Endothelial cell of umbilical vein (primary cell): ENCODE results near the gene DQX1. TPM values are rescaled to one million over a fixed set of nuclear protein-coding genes. Genes with fewer than 3 reads are reported as not detected.

ENCODE experiments used
- BruUV-seq: library from RNA; stranded (reverse); fragments of 400-500 nt; replicated peaks from 2 replicates; lab custom pipeline; 2021; lab: Mats Ljungman, UMichigan
- CTCF ChIA-PET: fragments of 300-600, 350-600 bp; sonication (Branson Sonifier 250); formaldehyde crosslinking; loops from one replicate; lab custom pipeline; 2021; ENCODE audit warnings: antibody characterized with exemption, inconsistent platforms; lab: Charles Lee
- POLR2A ChIA-PET: fragments of 300-600, 350-600 bp; sonication (Branson Sonifier 250); formaldehyde crosslinking; loops from one replicate; lab custom pipeline; 2021; ENCODE audit warnings: antibody characterized with exemption, inconsistent platforms; lab: Charles Lee
- DNase-seq: peaks from one replicate; pipeline ENCODE4 v3.0.0-alpha.2; 2011; ENCODE audit warnings: low read depth, low spot score
- FAIRE-seq: peaks from 2 replicates; lab custom pipeline; 2011; peaks lifted over from hg19 to GRCh38; lab: Jason Lieb, UNC
- H2AFZ ChIP-seq: 2 replicates; pipeline ENCODE4 v1.6.0; 2012; ENCODE audit warnings: low read depth, low read length, control low read depth, inconsistent platforms
- H3K27ac ChIP-seq: 2 replicates; pipeline ENCODE4 v1.5.1; 2011; ENCODE audit warnings: low read depth, mild to moderate bottlenecking, control low read depth, low read length, moderate library complexity; ENCODE audit not compliant: insufficient read depth
- H3K27me3 ChIP-seq, 2 experiments: 2 replicates each; pipeline versions ENCODE4 v1.6.0 to v1.6.1; 2011; ENCODE audit warnings: low read length in 2 of 2, mixed read lengths in 1 of 2; ENCODE audit not compliant: control insufficient read depth in 2 of 2, insufficient read depth in 2 of 2
- H3K36me3 ChIP-seq, 2 experiments: 2 replicates in 1 of 2; 3 replicates in 1 of 2; pipeline ENCODE4 v1.5.1; 2011; ENCODE audit warnings: low read length in 2 of 2, mild to moderate bottlenecking in 1 of 2, moderate library complexity in 1 of 2; ENCODE audit not compliant: control insufficient read depth in 2 of 2, insufficient read depth in 2 of 2; ENCODE audit errors: extremely low read depth in 1 of 2
- H3K4me1 ChIP-seq: 3 replicates; pipeline ENCODE4 v1.5.1; 2011; ENCODE audit warnings: mild to moderate bottlenecking, low read length; ENCODE audit not compliant: control insufficient read depth, insufficient read depth; ENCODE audit errors: extremely low read depth
- H3K4me2 ChIP-seq: 2 replicates; pipeline ENCODE4 v1.6.1; 2011; ENCODE audit warnings: low read length, control low read depth, mixed read lengths; ENCODE audit not compliant: insufficient read depth
- H3K4me3 ChIP-seq, 3 experiments: fragments of 200-600 bp in 1 of 3; sonication (generic), shearing (Covaris generic) in 1 of 3; replicated peaks in 1 of 3; 2 replicates each; pipeline ENCODE4 v1.5.1; 2011 to 2016; ENCODE audit warnings: control low read depth in 3 of 3, low read length in 3 of 3, mild to moderate bottlenecking in 2 of 3, inconsistent platforms in 1 of 3, low read depth in 1 of 3, moderate library complexity in 1 of 3; ENCODE audit not compliant: insufficient read depth in 1 of 3
- H3K79me2 ChIP-seq: 2 replicates; pipeline ENCODE4 v1.6.0; 2012; ENCODE audit warnings: low read length, inconsistent platforms; ENCODE audit not compliant: control insufficient read depth, insufficient read depth
- H3K9ac ChIP-seq: replicated peaks from 2 replicates; pipeline ENCODE3; 2011; ENCODE audit warnings: low read length, control low read depth; ENCODE audit not compliant: insufficient read depth; ENCODE audit errors: extremely low read depth
- H3K9me1 ChIP-seq: replicated peaks from 3 replicates; pipeline ENCODE4 v1.6.0; 2011; ENCODE audit warnings: mild to moderate bottlenecking, low read length; ENCODE audit not compliant: control insufficient read depth, insufficient read depth; ENCODE audit errors: extremely low read depth
- H3K9me3 ChIP-seq: replicated peaks from 2 replicates; pipeline ENCODE4 v1.5.1; 2012; ENCODE audit warnings: low read length, inconsistent platforms; ENCODE audit not compliant: control insufficient read depth, insufficient read depth
- H4K20me1 ChIP-seq: replicated peaks from 2 replicates; pipeline ENCODE3; 2011; ENCODE audit warnings: mild to moderate bottlenecking, low read length; ENCODE audit not compliant: control insufficient read depth, insufficient read depth; ENCODE audit errors: extremely low read depth
- EZH2 ChIP-seq: IDR thresholded peaks from 2 replicates; pipeline ENCODE4 v1.6.1; 2012; ENCODE audit warnings: borderline replicate concordance, low read depth, mild to moderate bottlenecking, moderate library complexity, low read length, inconsistent platforms; ENCODE audit not compliant: severe bottlenecking
- FOS ChIP-seq: IDR thresholded peaks from 2 replicates; pipeline ENCODE4 v1.6.1; 2011; ENCODE audit warnings: mild to moderate bottlenecking, low read length, moderate library complexity, borderline replicate concordance; ENCODE audit not compliant: insufficient read depth
- GATA2 ChIP-seq: IDR thresholded peaks from 2 replicates; pipeline ENCODE4 v1.7.0; 2011; ENCODE audit warnings: low read depth, mild to moderate bottlenecking, moderate library complexity, mixed read lengths, low read length; ENCODE audit not compliant: insufficient read length, insufficient read depth
- JUN ChIP-seq: IDR thresholded peaks from 2 replicates; pipeline ENCODE4 v1.6.1; 2011; ENCODE audit warnings: borderline replicate concordance, low read depth; ENCODE audit not compliant: insufficient read length, insufficient read depth
- MAX ChIP-seq: IDR thresholded peaks from 2 replicates; pipeline ENCODE4 v1.6.1; 2011; ENCODE audit not compliant: insufficient read depth, insufficient read length
- MYC ChIP-seq: IDR thresholded peaks from one replicate; pipeline ENCODE4 v1.6.1; 2011; ENCODE audit warnings: mild to moderate bottlenecking, low read depth, low read length
- POLR2A ChIP-seq: IDR thresholded peaks from 2 replicates; pipeline ENCODE4 v1.6.1; 2012; ENCODE audit warnings: low read depth, mild to moderate bottlenecking, control low read depth, low read length
- POLR2AphosphoS5 ChIP-seq: IDR thresholded peaks from 2 replicates; pipeline ENCODE4 v1.6.1; 2012; ENCODE audit warnings: low read depth, mild to moderate bottlenecking, control low read depth, low read length, moderate library complexity; ENCODE audit not compliant: insufficient read depth
- dilution Hi-C: fragments of 300-500 bp; cut with MboI; formaldehyde crosslinking; loops from one replicate; pipeline ENCODE4 v1.15.0; 2019; ENCODE audit warnings: low sequenced_read_pairs; ENCODE audit not compliant: extremely low pct_ligation_motif_present
- intact Hi-C: fragments of 100-400 bp; cut with micrococcal nuclease; formaldehyde crosslinking; loops from one replicate; pipeline ENCODE4 v1.10.0; 2022
- polyA plus RNA-seq, 4 experiments: library from polyadenylated mRNA; depleted of rRNA in 3 of 4; stranded (reverse) in 3 of 4; unstranded in 1 of 4; fragments of >200 nt; gene quantifications; 2 replicates each; pipeline versions ENCODE4 v1.2.1 to v1.2.3, GENCODE V29; 2011 to 2012; ENCODE audit warnings: missing spikeins in 1 of 4
- total RNA-seq: library from RNA; stranded (reverse); gene quantifications from 2 replicates; pipeline ENCODE4 v1.2.3, GENCODE V29; 2021
- TF ChIP-seq, protein P1 (sequence below), 2 donors: IDR thresholded peaks; 1 replicate in 1 of 2; 2 replicates in 1 of 2; pipeline ENCODE4 v1.5.1; 2011; ENCODE audit warnings: low read length in 2 of 2, mild to moderate bottlenecking in 2 of 2, moderate library complexity in 2 of 2, control low read depth in 1 of 2, inconsistent platforms in 1 of 2, low read depth in 1 of 2; ENCODE audit not compliant: insufficient read depth in 1 of 2; ENCODE audit errors: extremely low read depth in 1 of 2

DQX1 gene
- total and polyA plus RNA-seq, 2 donors (not counting 3 experiments of a cell fraction or from before 2014, with no cell fraction given) = 0.06 to 0.44 TPM

DNA sequence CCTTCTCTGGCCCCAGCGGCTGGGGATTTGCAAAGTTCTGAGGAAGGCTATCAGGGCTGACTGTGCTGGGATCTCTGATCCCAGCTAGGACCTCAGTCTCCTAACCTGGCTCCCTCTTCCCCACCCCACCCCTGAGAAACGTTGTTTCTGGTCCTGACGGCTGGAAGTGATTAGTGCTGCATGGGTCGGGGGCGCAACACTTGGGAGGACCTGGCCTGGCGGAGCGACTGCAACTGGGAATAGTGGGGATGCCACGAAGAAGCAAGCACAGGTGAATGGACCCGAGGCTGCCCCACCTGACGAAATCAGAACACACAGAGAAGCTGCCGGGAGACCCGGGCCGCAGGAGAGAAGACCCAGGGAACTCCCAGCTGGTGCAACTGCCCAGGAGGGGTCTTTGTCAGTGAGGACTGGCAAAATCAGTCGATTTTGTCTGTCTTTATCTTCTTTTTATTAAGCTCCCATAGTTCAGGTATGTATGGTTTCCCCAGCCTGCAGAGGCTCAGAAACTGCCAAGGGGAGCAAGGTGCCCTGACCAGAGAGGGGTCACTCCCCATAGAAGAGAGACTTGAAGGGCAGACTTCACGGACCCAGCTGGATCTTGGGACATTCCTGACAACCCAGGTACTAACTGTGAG is 26.0 kb downstream of the DQX1 start:
- no peaks in the 10 kb centered on the region for H3K9me3 ChIP-seq
- H3K27ac ChIP-seq = no peak overlapping the region
- FAIRE-seq = no peak
- peaks cover 32% of the 10 kb centered on the region for H3K4me1 ChIP-seq
- H4K20me1 ChIP-seq = no peaks in the 10 kb centered on the region
- intact Hi-C loops = loop anchor here (5.0 kb wide), 2 partner anchors 32 to 152 kb away; partner anchors contain the start of gene SEMA4F
- H3K27me3 ChIP-seq = peaks cover 23 to 40% of the 10 kb centered on the region in 2 experiments
- CTCF ChIA-PET = interaction anchor here (1.0 to 1.6 kb wide), 6 partner anchors 9 to 88 kb away, joined by 3 to 7 read pairs (median 4); partner anchors contain the start of genes CCDC142, INO80B and TTC31
- H2AFZ ChIP-seq = no peak overlapping the region
- no peak overlapping the region for H3K4me2 ChIP-seq
- no peaks in the 10 kb centered on the region for H3K36me3 ChIP-seq
- no peak for TF ChIP-seq POLR2AphosphoS5
- no peak for TF ChIP-seq JUN
- no peak for TF ChIP-seq POLR2A
- TF ChIP-seq FOS = no peak
- no peak for TF ChIP-seq GATA2
- TF ChIP-seq MYC = no peak
- TF ChIP-seq EZH2 = no peak
- TF ChIP-seq, protein P1, sequence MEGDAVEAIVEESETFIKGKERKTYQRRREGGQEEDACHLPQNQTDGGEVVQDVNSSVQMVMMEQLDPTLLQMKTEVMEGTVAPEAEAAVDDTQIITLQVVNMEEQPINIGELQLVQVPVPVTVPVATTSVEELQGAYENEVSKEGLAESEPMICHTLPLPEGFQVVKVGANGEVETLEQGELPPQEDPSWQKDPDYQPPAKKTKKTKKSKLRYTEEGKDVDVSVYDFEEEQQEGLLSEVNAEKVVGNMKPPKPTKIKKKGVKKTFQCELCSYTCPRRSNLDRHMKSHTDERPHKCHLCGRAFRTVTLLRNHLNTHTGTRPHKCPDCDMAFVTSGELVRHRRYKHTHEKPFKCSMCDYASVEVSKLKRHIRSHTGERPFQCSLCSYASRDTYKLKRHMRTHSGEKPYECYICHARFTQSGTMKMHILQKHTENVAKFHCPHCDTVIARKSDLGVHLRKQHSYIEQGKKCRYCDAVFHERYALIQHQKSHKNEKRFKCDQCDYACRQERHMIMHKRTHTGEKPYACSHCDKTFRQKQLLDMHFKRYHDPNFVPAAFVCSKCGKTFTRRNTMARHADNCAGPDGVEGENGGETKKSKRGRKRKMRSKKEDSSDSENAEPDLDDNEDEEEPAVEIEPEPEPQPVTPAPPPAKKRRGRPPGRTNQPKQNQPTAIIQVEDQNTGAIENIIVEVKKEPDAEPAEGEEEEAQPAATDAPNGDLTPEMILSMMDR (IDR thresholded peaks at IDR 0.05; ENCODE audit: extremely low read depth in 1 of 2, insufficient read depth in 1 of 2, low read depth in 1 of 2, low read length in 2 of 2) = no peak
- TF ChIP-seq MAX = no peak
- H3K79me2 ChIP-seq = no peaks in the 10 kb centered on the region
- dilution Hi-C loops = no loop called here
- H3K9me1 ChIP-seq = no peaks in the 10 kb centered on the region
- H3K9ac ChIP-seq = no peak overlapping the region
- POLR2A ChIA-PET = interaction anchor here (1.1 kb wide), 1 partner anchor 29 kb away, joined by 3 read pairs; the partner anchor contains the start of gene AUP1
- no TSS peak for BruUV-seq
- H3K4me3 ChIP-seq = no peak overlapping the region
- no peak for DNase-seq
